Esophagus (tissue), 2 donors: ENCODE data around the gene ZNF783. TPM values are rescaled to one million over a fixed set of nuclear protein-coding genes. Genes with fewer than 3 reads are reported as not detected.
"Not testable (repeated sequence)": the region's sequence is repeated elsewhere in the genome, so short reads cannot be mapped to it uniquely, and the experiment has no call there.

ENCODE experiments used
- H3K27ac ChIP-seq, 2 donors: one replicate each; pipeline ENCODE4 v1.5.1; 2013; ENCODE audit warnings: low read depth in 2 of 2, mild to moderate bottlenecking in 2 of 2, inconsistent platforms in 1 of 2, low read length in 1 of 2, moderate library complexity in 1 of 2
- H3K27me3 ChIP-seq, 2 donors: one replicate each; pipeline ENCODE4 v1.6.1; 2013; ENCODE audit warnings: low read length in 2 of 2, control low read depth in 1 of 2, mild to moderate bottlenecking in 1 of 2; ENCODE audit not compliant: insufficient read depth in 2 of 2, control insufficient read depth in 1 of 2
- H3K36me3 ChIP-seq, 2 donors: one replicate each; pipeline ENCODE4 v1.6.1; 2013; ENCODE audit warnings: low read length in 1 of 2; ENCODE audit not compliant: control insufficient read depth in 2 of 2, insufficient read depth in 2 of 2
- H3K4me1 ChIP-seq, 2 donors: one replicate each; pipeline ENCODE4 v1.6.1; 2013; ENCODE audit warnings: low read length in 1 of 2; ENCODE audit not compliant: control insufficient read depth in 2 of 2, insufficient read depth in 2 of 2
- H3K4me3 ChIP-seq, 2 donors: one replicate each; pipeline ENCODE4 v1.5.1; 2013; ENCODE audit warnings: low read length in 2 of 2, mild to moderate bottlenecking in 2 of 2, low read depth in 1 of 2, moderate library complexity in 1 of 2
- H3K9me3 ChIP-seq, 2 donors: one replicate each; pipeline ENCODE4 v1.6.1; 2013; ENCODE audit warnings: mild to moderate bottlenecking in 2 of 2, low read depth in 1 of 2, low read length in 1 of 2, moderate library complexity in 1 of 2; ENCODE audit not compliant: control insufficient read depth in 2 of 2, insufficient read depth in 1 of 2
- WGBS, 2 donors: extraction: QIAGEN DNeasy Blood & Tissue Kit; methylation state at CpG; one replicate each; pipeline ENCODE4 v1.1.7; 2013; 5-methylcytosine and 5-hydroxymethylcytosine counted together
- polyA plus RNA-seq, 2 donors: library from polyadenylated mRNA; stranded (reverse); fragments of 200-250 nt; gene quantifications; one replicate each; pipeline ENCODE4 v1.2.3, GENCODE V29; 2013
- donor health status: healthy with polysubstance abuse.
- donor health status: Bipolar disorder and iron deficiency.

ZNF783 gene
- polyA plus RNA-seq, 2 donors, result 4.2 to 7.9 TPM

DNA sequence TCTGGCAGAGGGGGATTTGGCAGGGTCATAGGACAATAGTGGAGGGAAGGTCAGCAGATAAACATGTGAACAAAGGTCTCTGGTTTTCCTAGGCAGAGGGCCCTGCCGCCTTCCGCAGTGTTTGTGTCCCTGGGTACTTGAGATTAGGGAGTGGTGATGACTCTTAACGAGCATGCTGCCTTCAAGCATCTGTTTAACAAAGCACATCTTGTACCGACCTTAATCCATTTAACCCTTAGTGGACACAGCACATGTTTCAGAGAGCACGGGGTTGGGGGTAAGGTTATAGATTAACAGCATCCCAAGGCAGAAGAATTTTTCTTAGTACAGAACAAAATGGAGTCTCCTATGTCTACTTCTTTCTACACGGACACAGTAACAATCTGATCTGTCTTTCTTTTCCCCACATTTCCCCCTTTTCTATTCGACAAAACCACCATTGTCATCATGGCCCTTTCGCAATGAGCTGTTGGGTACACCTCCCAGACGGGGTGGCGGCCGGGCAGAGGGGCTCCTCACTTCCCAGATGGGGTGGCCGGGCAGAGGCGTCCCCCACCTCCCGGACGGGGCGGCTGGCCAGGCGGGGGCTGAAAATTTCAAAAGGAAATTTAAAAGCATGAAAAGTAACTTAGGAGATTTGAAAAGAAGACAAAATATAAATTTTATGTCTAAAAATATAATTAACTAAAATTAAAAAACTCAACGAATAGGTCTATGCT, 70.8 kb downstream of the ZNF783 start:
- not testable (repeated sequence) for H3K27me3 ChIP-seq, H3K27ac ChIP-seq, H3K9me3 ChIP-seq, H3K36me3 ChIP-seq, H3K4me3 ChIP-seq, H3K4me1 ChIP-seq
- 77 to 80% methylated on average over 16 of the region's 18 CpGs for WGBS, 2 donors

- Histone ChIP-seq H3K4me3 (no peak overlapping the region), H3K4me1 (no peaks in the 10 kb centered on the region), H3K36me3 (no peaks in the 10 kb centered on the region), H3K9me3 (no peaks in the 10 kb centered on the region), H3K27me3 (no peaks in the 10 kb centered on the region), H3K27ac (no peak overlapping the region)
These were observed 71.3 kb downstream of the ZNF783 start for GRCh38 chr7:149333321-149333717.

DNA sequence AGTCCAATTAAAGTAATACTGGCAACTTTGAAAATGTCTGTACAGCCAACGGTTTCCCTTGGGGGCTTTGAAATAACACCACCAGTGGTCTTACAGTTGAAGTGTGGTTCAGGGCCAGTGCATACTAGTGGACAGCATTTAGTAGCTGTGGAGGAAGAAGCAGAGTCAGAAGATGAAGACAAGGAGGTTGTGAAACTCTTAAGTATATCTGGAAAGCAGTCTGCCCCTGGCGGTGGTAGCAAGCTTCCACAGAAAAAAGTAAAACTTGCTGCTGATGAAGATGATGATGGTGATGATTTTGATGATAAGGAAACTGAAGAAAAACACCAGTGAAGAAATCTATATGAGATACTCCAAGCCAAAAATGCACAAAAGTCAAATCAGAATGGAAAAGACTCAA, 72.2 kb downstream of the ZNF783 start:
- Histone ChIP-seq H3K36me3 (no peaks in the 10 kb centered on the region), H3K27me3 (no peaks in the 10 kb centered on the region), H3K4me3 (no peak overlapping the region), H3K9me3 (no peaks in the 10 kb centered on the region), H3K27ac (no peak overlapping the region), H3K4me1 (no peaks in the 10 kb centered on the region)
- WGBS, 2 donors, result 79% methylated on average over 2 of the region's 2 CpGs

Other genes starting within 250 kb of the ZNF783 start
- 10 to 100 TPM; 21.0 to 37.9 TPM for gene PDIA4, start 233.7 kb upstream of the ZNF783 start, polyA plus RNA-seq
- gene ZNF786, start 171.5 kb upstream of the ZNF783 start, polyA plus RNA-seq, result 1 to 10 TPM; 3.6 to 3.9 TPM
- 1 to 10 TPM; 1.5 to 1.9 TPM for gene ZNF425, start 135.9 kb upstream of the ZNF783 start, polyA plus RNA-seq
- gene ZNF398, start 114.7 kb upstream of the ZNF783 start, polyA plus RNA-seq, result 1 to 10 TPM; 3.7 to 4.5 TPM
- 10 to 100 TPM in 1 of 2 donors, 1 to 10 TPM in 1; 9.5 to 11.7 TPM for gene ZNF282, start 66.7 kb upstream of the ZNF783 start, polyA plus RNA-seq
- 10 to 100 TPM; 10.2 to 15.6 TPM for gene ZNF212, start 22.5 kb upstream of the ZNF783 start, polyA plus RNA-seq
- 1 to 10 TPM; 5.7 to 5.9 TPM for gene ZNF777, start 198.9 kb downstream of the ZNF783 start, polyA plus RNA-seq
- 1 to 10 TPM; 5.1 to 6.3 TPM for gene ZNF746, start 235.6 kb downstream of the ZNF783 start, polyA plus RNA-seq